Lower leg skin (tissue), 3 donors: ENCODE results near the gene TCAIM.

Experiments
- POLR2A ChIP-seq, 2 donors: fragments of 450-650 bp; IDR thresholded peaks; one replicate each; pipeline ENCODE4 v1.6.1; 2016 to 2017; ENCODE audit warnings: antibody characterized with exemption in 2 of 2, mild to moderate bottlenecking in 1 of 2, moderate library complexity in 1 of 2
- TF ChIP-seq, protein P1 (sequence below), 3 donors: fragments of 450-650 bp; IDR thresholded peaks; one replicate each; pipeline ENCODE4 v1.5.1; 2016; ENCODE audit warnings: antibody characterized with exemption in 3 of 3, mild to moderate bottlenecking in 3 of 3, moderate library complexity in 2 of 3

DNA sequence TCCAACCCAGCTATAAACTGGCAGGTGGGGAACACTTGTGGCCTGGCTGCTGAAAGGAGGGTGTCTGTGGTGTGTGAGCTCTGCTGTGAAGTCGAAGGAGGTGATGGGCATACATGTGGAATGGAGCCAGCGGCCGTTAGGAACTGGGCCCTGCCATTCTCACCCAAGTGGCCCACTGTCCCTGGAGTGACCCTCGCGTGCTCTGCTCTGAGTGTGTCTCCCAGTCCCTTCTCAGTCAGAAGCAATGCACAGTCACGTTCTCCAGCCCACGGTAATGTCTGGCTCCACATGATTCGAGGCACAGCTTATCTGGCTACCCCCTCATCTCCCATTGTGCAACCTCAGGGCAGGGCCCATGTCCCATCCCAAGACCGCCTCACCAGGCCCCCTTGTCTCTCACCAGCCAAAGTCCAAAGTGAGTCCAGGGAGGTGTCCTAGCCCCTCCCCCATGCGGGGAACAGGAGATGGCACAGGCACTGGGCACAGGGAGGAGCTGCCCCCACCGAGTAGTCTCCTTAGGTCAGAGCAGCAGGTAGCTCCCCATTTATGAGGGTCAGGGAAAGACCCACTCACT, 76.0 kb downstream of the TCAIM start:
- TF ChIP-seq, protein P1, sequence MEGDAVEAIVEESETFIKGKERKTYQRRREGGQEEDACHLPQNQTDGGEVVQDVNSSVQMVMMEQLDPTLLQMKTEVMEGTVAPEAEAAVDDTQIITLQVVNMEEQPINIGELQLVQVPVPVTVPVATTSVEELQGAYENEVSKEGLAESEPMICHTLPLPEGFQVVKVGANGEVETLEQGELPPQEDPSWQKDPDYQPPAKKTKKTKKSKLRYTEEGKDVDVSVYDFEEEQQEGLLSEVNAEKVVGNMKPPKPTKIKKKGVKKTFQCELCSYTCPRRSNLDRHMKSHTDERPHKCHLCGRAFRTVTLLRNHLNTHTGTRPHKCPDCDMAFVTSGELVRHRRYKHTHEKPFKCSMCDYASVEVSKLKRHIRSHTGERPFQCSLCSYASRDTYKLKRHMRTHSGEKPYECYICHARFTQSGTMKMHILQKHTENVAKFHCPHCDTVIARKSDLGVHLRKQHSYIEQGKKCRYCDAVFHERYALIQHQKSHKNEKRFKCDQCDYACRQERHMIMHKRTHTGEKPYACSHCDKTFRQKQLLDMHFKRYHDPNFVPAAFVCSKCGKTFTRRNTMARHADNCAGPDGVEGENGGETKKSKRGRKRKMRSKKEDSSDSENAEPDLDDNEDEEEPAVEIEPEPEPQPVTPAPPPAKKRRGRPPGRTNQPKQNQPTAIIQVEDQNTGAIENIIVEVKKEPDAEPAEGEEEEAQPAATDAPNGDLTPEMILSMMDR (IDR thresholded peaks at IDR 0.05), result no peak
- TF ChIP-seq POLR2A (IDR thresholded peaks at IDR 0.05), result no peak
